Thoracic aorta (tissue), 2 donors: ENCODE measurements around the gene TMEM244. TPM values are rescaled to one million over a fixed set of nuclear protein-coding genes. Genes with fewer than 3 reads are reported as not detected.

ENCODE experiments used
- ATAC-seq: fragments of 150-250 bp; one replicate; pipeline ENCODE4 v1.8.0; 2017; ENCODE audit warnings: low read depth; ENCODE audit not compliant: insufficient number of reproducible peaks, low FRiP score
- DNase-seq: peaks from one replicate; pipeline ENCODE4 v3.0.0-alpha.2; 2020; ENCODE audit warnings: low spot score
- H3K27ac ChIP-seq, 2 donors: fragments of 200-600 bp; sonication (generic); 1 replicate in 1 of 2; 2 replicates in 1 of 2; pipeline ENCODE4 v1.5.1; 2016; ENCODE audit warnings: mild to moderate bottlenecking in 2 of 2, moderate library complexity in 2 of 2
- H3K27me3 ChIP-seq: fragments of 200-600 bp; sonication (generic); replicated peaks from 2 replicates; pipeline ENCODE4 v1.6.0; 2016; ENCODE audit warnings: mild to moderate bottlenecking; ENCODE audit not compliant: insufficient read depth
- H3K36me3 ChIP-seq: fragments of 200-600 bp; sonication (generic); one replicate; pipeline ENCODE4 v1.5.1; 2016
- H3K4me1 ChIP-seq, 2 donors: fragments of 200-600 bp; sonication (generic); 1 replicate in 1 of 2; 2 replicates in 1 of 2; pipeline versions ENCODE4 v1.5.1 to v1.6.0; 2016; ENCODE audit warnings: low read depth in 2 of 2, mild to moderate bottlenecking in 1 of 2; ENCODE audit not compliant: control insufficient read depth in 1 of 2
- H3K4me3 ChIP-seq: fragments of 200-600 bp; sonication (generic); 2 replicates; pipeline ENCODE4 v1.5.1; 2016; ENCODE audit warnings: mild to moderate bottlenecking
- H3K9me3 ChIP-seq: fragments of 200-600 bp; sonication (generic); 2 replicates; pipeline ENCODE4 v1.5.1; 2016
- total RNA-seq, 2 donors: library from RNA; depleted of rRNA; stranded (reverse); fragments of >200 nt; gene quantifications; one replicate each; pipeline versions ENCODE4 v1.1.0 to v1.2.3, GENCODE V29; 2016
- TF ChIP-seq, protein P1 (sequence below): fragments of 200-600 bp; sonication (generic); IDR thresholded peaks from one replicate; pipeline ENCODE4 v1.5.1; 2019; ENCODE audit warnings: antibody characterized with exemption

Gene TMEM244
- total RNA-seq, 2 donors from 2014 or later = not detected

DNA sequence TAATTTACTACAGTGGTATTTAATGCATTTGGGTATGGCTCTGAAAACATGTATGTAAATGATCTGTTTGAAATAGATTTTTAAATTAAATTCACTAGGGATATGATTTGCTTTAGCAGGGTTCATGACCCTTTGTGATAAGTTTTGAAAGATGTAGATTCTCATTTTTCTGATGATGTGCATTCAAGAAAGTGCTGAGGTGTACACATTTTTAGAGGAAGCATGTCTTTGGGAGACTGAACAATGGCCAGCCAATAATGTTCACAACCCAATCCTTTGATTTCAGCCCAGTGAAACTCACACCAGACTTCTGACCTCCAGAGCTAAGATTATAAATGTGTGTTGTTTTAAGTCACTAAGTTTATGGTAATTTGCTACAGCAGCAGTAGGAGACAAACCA is 71.1 kb downstream of the TMEM244 start:
- no peak for DNase-seq
- H3K27ac ChIP-seq = no peak overlapping the region
- H3K27me3 ChIP-seq = no peaks in the 10 kb centered on the region
- TF ChIP-seq, protein P1, sequence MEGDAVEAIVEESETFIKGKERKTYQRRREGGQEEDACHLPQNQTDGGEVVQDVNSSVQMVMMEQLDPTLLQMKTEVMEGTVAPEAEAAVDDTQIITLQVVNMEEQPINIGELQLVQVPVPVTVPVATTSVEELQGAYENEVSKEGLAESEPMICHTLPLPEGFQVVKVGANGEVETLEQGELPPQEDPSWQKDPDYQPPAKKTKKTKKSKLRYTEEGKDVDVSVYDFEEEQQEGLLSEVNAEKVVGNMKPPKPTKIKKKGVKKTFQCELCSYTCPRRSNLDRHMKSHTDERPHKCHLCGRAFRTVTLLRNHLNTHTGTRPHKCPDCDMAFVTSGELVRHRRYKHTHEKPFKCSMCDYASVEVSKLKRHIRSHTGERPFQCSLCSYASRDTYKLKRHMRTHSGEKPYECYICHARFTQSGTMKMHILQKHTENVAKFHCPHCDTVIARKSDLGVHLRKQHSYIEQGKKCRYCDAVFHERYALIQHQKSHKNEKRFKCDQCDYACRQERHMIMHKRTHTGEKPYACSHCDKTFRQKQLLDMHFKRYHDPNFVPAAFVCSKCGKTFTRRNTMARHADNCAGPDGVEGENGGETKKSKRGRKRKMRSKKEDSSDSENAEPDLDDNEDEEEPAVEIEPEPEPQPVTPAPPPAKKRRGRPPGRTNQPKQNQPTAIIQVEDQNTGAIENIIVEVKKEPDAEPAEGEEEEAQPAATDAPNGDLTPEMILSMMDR = no peak
- no peaks in the 10 kb centered on the region for H3K36me3 ChIP-seq
- no peaks in the 10 kb centered on the region for H3K9me3 ChIP-seq
- H3K4me1 ChIP-seq = no peaks in the 10 kb centered on the region
- H3K4me3 ChIP-seq = no peak overlapping the region
- ATAC-seq = no peak

DNA sequence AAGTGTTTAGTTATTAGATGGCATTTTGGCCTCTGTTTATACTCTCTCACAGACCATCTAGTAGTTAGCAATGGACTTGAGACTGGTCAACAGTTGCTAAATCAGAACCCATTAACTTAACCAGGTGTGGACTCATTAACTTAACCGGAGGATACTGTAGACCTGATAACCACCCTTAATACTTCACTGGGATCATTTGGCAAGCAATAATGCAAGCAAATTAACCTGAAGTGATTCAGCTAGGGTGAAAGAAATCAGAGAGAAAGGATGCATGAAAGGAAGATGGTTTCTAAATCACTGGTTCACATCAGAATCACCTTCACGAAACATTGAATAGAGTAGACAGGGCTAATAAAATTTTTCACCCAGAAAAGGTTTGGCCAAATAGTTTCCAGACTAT is 73.3 kb downstream of the TMEM244 start:
- TF ChIP-seq, protein P1 = no peak
- no peak for ATAC-seq
- H3K27me3 ChIP-seq = no peaks in the 10 kb centered on the region
- no peak for DNase-seq
- no peaks in the 10 kb centered on the region for H3K36me3 ChIP-seq
- H3K4me1 ChIP-seq = no peaks in the 10 kb centered on the region
- no peaks in the 10 kb centered on the region for H3K9me3 ChIP-seq
- no peak overlapping the region for H3K4me3 ChIP-seq
- H3K27ac ChIP-seq = no peak overlapping the region

DNA sequence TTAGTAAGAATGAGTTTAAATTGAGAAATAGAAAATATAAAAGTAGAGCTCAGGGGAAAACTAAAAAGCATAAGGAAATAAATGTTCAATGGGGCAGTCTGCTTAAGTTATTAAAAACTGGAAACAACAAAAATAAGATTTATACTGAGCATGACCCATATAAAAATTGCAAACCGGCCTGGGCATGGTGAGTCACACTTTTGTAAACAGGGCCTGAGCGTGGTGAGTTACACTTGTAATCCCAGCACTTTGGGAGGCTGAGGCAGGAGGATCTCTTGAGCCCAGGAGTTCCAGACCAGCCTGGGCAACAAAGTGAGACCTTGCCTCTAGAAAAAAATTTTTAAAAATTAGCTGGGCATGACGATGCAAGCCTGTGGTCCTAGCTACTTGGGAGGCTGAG is 74.6 kb downstream of the TMEM244 start:
- DNase-seq (no peak), ATAC-seq (no peak)
- no peaks in the 10 kb centered on the region for H3K9me3 ChIP-seq
- no peak overlapping the region for H3K27ac ChIP-seq
- H3K4me3 ChIP-seq = no peak overlapping the region
- H3K27me3 ChIP-seq = no peaks in the 10 kb centered on the region
- no peaks in the 10 kb centered on the region for H3K36me3 ChIP-seq
- TF ChIP-seq, protein P1 = no peak
- no peaks in the 10 kb centered on the region for H3K4me1 ChIP-seq

DNA sequence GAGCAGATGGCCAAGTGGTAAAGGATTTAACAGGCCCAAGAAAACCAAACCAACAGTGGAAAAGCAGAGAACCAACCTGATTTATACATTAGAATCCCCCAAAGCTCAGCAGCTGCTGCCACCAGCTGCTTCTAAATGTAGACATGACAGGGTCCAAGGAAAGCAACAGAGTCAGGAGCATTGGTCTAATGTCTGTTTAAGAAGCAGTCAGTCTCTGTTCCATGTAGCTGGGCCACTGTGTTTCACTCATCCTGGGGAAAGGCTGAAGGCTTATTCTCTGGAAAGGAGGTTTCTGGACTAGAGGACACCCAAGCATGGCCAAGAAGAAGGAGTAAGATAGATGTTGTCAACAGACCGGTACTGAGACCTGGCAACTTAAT is 75.4 kb downstream of the TMEM244 start:
- DNase-seq = no peak
- TF ChIP-seq, protein P1 = no peak
- H3K27me3 ChIP-seq = no peaks in the 10 kb centered on the region
- H3K9me3 ChIP-seq = no peaks in the 10 kb centered on the region
- no peaks in the 10 kb centered on the region for H3K4me1 ChIP-seq
- no peak overlapping the region for H3K27ac ChIP-seq
- H3K36me3 ChIP-seq = no peaks in the 10 kb centered on the region
- no peak overlapping the region for H3K4me3 ChIP-seq
- ATAC-seq = no peak

DNA sequence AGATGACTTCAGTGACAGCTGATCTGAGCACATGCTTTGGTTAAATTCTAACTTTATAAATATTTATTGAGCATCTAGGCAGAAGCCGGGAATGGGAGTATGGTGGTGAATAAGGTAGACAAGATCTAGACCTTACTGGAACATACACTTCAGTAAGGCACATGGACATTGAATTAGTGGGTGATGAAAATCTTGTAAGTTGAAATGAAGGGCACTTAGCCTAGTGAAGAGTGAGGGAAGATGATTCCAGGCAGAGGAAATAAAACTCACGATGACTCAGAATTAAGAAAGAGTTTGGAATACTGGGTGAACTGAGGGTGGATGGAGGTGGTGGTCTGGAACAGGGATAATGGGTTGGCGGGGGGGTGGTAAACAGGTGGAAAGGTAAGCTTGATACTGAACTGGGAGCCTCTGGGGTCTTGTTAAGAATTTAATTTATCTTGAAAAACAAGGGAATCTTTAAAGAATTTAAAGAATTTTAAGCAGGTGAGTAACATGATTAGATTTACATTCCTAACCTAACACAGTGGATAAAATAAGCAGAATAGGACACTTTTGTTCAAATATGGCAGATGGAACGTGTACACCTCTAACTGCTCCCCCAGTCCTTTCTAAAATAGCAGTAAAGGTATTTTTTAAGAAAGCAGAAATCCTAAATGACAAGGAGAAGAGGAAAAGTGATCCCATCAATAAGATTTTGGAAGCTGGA is 75.9 kb downstream of the TMEM244 start:
- ATAC-seq = no peak
- no peak for DNase-seq
- no peaks in the 10 kb centered on the region for H3K36me3 ChIP-seq
- no peaks in the 10 kb centered on the region for H3K9me3 ChIP-seq
- TF ChIP-seq, protein P1 = no peak
- no peak overlapping the region for H3K4me3 ChIP-seq
- H3K27ac ChIP-seq = no peak overlapping the region
- no peaks in the 10 kb centered on the region for H3K27me3 ChIP-seq
- no peaks in the 10 kb centered on the region for H3K4me1 ChIP-seq

Other genes starting within 250 kb of the TMEM244 start
- 10 to 100 TPM; 24.8 to 37.0 TPM for gene ARHGAP18, start 151.1 kb downstream of the TMEM244 start, total RNA-seq
- gene L3MBTL3, start 157.3 kb upstream of the TMEM244 start, total RNA-seq = 10 to 100 TPM; 11.8 to 13.3 TPM